ENCODE results near the gene UST. TPM values are rescaled to one million over a fixed set of nuclear protein-coding genes. Genes with fewer than 3 reads are reported as not detected.

The UST gene
- total RNA-seq, 2 experiments from 2014 or later = 1.9 to 3.7 TPM

- ChIA-PET CTCF (no interaction called here), POLR2A (no interaction called here)
- no peak for DNase-seq
- Mint-ChIP-seq H3K36me3 (ENCODE audit: low read depth) (no peaks in the 10 kb centered on the region), H3K27ac (no peak overlapping the region), H3K9me3 (no peaks in the 10 kb centered on the region), H3K4me1 (ENCODE audit: low read depth) (no peaks in the 10 kb centered on the region), H3K4me3 (no peak overlapping the region), H3K27me3 (no peaks in the 10 kb centered on the region)
- no peak for ATAC-seq (ENCODE audit: poor library complexity)
- TF ChIP-seq CTCF (IDR thresholded peaks at IDR 0.05) = no peak
- H3K36me3 ChIP-seq (ENCODE audit: insufficient read depth, low read length) = no peaks in the 10 kb centered on the region
- no peaks in the 10 kb centered on the region for H3K27me3 ChIP-seq (ENCODE audit: control insufficient read depth in 1 of 2, insufficient read depth in 2 of 2, low read length in 2 of 2)
- no peaks in the 10 kb centered on the region for H3K4me1 ChIP-seq (ENCODE audit: insufficient read depth, low read length)
- no peaks in the 10 kb centered on the region for H3K9me3 ChIP-seq (ENCODE audit: control insufficient read depth in 1 of 2, insufficient read depth in 1 of 2, low read length in 2 of 2)
- H3K27ac ChIP-seq (ENCODE audit: low read depth in 1 of 2, low read length in 2 of 2) = no peak overlapping the region
- no peak overlapping the region for H3K4me3 ChIP-seq (ENCODE audit: low read length)
- intact Hi-C loops (cut with DNase I, micrococcal nuclease) = no loop called here
Observed at GRCh38 chr6:148842296-148843019, 95.6 kb downstream of the UST start.

- H3K27ac ChIP-seq (ENCODE audit: low read depth in 1 of 2, low read length in 2 of 2) = no peak overlapping the region
- Mint-ChIP-seq H3K4me1 (ENCODE audit: low read depth) (no peaks in the 10 kb centered on the region), H3K27me3 (no peaks in the 10 kb centered on the region), H3K36me3 (ENCODE audit: low read depth) (no peaks in the 10 kb centered on the region), H3K27ac (no peak overlapping the region), H3K4me3 (no peak overlapping the region), H3K9me3 (no peaks in the 10 kb centered on the region)
- ChIA-PET CTCF (no interaction called here), POLR2A (no interaction called here)
- no peaks in the 10 kb centered on the region for H3K4me1 ChIP-seq (ENCODE audit: insufficient read depth, low read length)
- H3K9me3 ChIP-seq (ENCODE audit: control insufficient read depth in 1 of 2, insufficient read depth in 1 of 2, low read length in 2 of 2) = no peaks in the 10 kb centered on the region
- ATAC-seq (ENCODE audit: poor library complexity) = no peak
- H3K4me3 ChIP-seq (ENCODE audit: low read length) = no peak overlapping the region
- DNase-seq = no peak
- H3K27me3 ChIP-seq (ENCODE audit: control insufficient read depth in 1 of 2, insufficient read depth in 2 of 2, low read length in 2 of 2) = no peaks in the 10 kb centered on the region
- no peak for TF ChIP-seq CTCF (IDR thresholded peaks at IDR 0.05)
- intact Hi-C loops (cut with DNase I, micrococcal nuclease) = no loop called here
- no peaks in the 10 kb centered on the region for H3K36me3 ChIP-seq (ENCODE audit: insufficient read depth, low read length)
Observed at GRCh38 chr6:148845464-148845863, 98.6 kb downstream of the UST start.

GRCh38 chr6:148846778-148847761 lies 100.2 kb downstream of the UST start:
- Histone ChIP-seq H3K36me3 (ENCODE audit: insufficient read depth, low read length) (no peaks in the 10 kb centered on the region), H3K4me1 (ENCODE audit: insufficient read depth, low read length) (no peaks in the 10 kb centered on the region), H3K27ac (ENCODE audit: low read depth in 1 of 2, low read length in 2 of 2) (no peak overlapping the region), H3K27me3 (ENCODE audit: control insufficient read depth in 1 of 2, insufficient read depth in 2 of 2, low read length in 2 of 2) (no peaks in the 10 kb centered on the region), H3K4me3 (ENCODE audit: low read length) (no peak overlapping the region), H3K9me3 (ENCODE audit: control insufficient read depth in 1 of 2, insufficient read depth in 1 of 2, low read length in 2 of 2) (no peaks in the 10 kb centered on the region)
- ATAC-seq (ENCODE audit: poor library complexity) = no peak
- no peaks in the 10 kb centered on the region for H3K36me3 Mint-ChIP-seq (ENCODE audit: low read depth)
- no peak for DNase-seq
- intact Hi-C loops (cut with DNase I, micrococcal nuclease) = no loop called here
- ChIA-PET POLR2A (no interaction called here), CTCF (no interaction called here)
- H3K27me3 Mint-ChIP-seq = no peaks in the 10 kb centered on the region
- H3K9me3 Mint-ChIP-seq = no peaks in the 10 kb centered on the region
- H3K4me3 Mint-ChIP-seq = no peak overlapping the region
- no peak overlapping the region for H3K27ac Mint-ChIP-seq
- H3K4me1 Mint-ChIP-seq (ENCODE audit: low read depth) = no peaks in the 10 kb centered on the region
- no peak for TF ChIP-seq CTCF (IDR thresholded peaks at IDR 0.05)

Measured in CD4-positive, alpha-beta T cell (primary cell).